Hematopoietic multipotent progenitor cell treated with erythropoietin and hydrocortisone succinate and interleukin-3 and kit ligand, for 4 days (in vitro differentiated cells): ENCODE measurements around the gene KATNB1.
"Not testable (repeated sequence)": the region's sequence is repeated elsewhere in the genome, so short reads cannot be mapped to it uniquely, and the experiment has no call there.

Experiments used
- DNase-seq: peaks from one replicate; pipeline ENCODE4 v3.0.0-alpha.2; 2015

The KATNB1 gene

GRCh38 chr16:57728336-57729181 is 7.0 kb upstream of the KATNB1 start:
- no peak for DNase-seq

GRCh38 chr16:57729182-57729484 is 6.4 kb upstream of the KATNB1 start:
- DNase-seq: no peak

- not testable (repeated sequence) for DNase-seq
These were observed 5.7 kb upstream of the KATNB1 start for GRCh38 chr16:57729852-57730251.

- DNase-seq: no peak
These were observed 4.5 kb upstream of the KATNB1 start for GRCh38 chr16:57730771-57731730.

- peak; percentile 37 for DNase-seq
These were observed 3.5 kb upstream of the KATNB1 start for GRCh38 chr16:57732037-57732436.

GRCh38 chr16:57732714-57733113 is 2.9 kb upstream of the KATNB1 start:
- no peak for DNase-seq

- no peak for DNase-seq
These were observed 1.2 kb upstream of the KATNB1 start for GRCh38 chr16:57734308-57734924.

GRCh38 chr16:57734925-57735754 is 430 bp upstream of the KATNB1 start:
- DNase-seq: peak; percentile 100

GRCh38 chr16:57736419-57737351 is 1.1 kb downstream of the KATNB1 start:
- peak; percentile 89 for DNase-seq

GRCh38 chr16:57738844-57739243 is 3.3 kb downstream of the KATNB1 start:
- DNase-seq: no peak

GRCh38 chr16:57739756-57740422 is 4.3 kb downstream of the KATNB1 start:
- DNase-seq: no peak

GRCh38 chr16:57740423-57741071 is 5.0 kb downstream of the KATNB1 start:
- DNase-seq: no peak

- no peak for DNase-seq
These were observed 6.2 kb downstream of the KATNB1 start for GRCh38 chr16:57741660-57742191.

- no peak for DNase-seq
These were observed 7.0 kb downstream of the KATNB1 start for GRCh38 chr16:57742543-57742942.

GRCh38 chr16:57743458-57743857 is 7.9 kb downstream of the KATNB1 start:
- no peak for DNase-seq

- no peak for DNase-seq
These were observed 8.5 kb downstream of the KATNB1 start for GRCh38 chr16:57743886-57744641.

GRCh38 chr16:57744642-57744903 is 9.0 kb downstream of the KATNB1 start:
- no peak for DNase-seq

- DNase-seq: no peak
These were observed 10.2 kb downstream of the KATNB1 start for GRCh38 chr16:57745768-57746167.

GRCh38 chr16:57746316-57746715 is 10.7 kb downstream of the KATNB1 start:
- DNase-seq: not testable (repeated sequence)
